Stimulated activated naive CD4-positive, alpha-beta T cell treated with Interleukin-2 at 50 U/mL for 16 hours (primary cell): ENCODE data around the gene EXD2.
"Not testable (repeated sequence)": the region's sequence is repeated elsewhere in the genome, so short reads cannot be mapped to it uniquely, and the experiment has no call there.

Experiments
- DNase-seq: peaks from one replicate; lab custom pipeline; 2025; lab: John Stamatoyannopoulos, UW

The EXD2 gene

GRCh38 chr14:69191340-69192111 is at the start of gene EXD2:
EXD2 (plus strand) TSS chr14:69191498; CDS start chr14:69209471, 17,973 bp downstream.
- peak; percentile 66 for DNase-seq

- no peak for DNase-seq
Observed at GRCh38 chr14:69141550-69141949, 49.7 kb upstream of the EXD2 start.

GRCh38 chr14:69142101-69142500 is 49.2 kb upstream of the EXD2 start:
- DNase-seq = no peak

GRCh38 chr14:69149461-69150244 is 41.6 kb upstream of the EXD2 start:
- DNase-seq = no peak

- peak; percentile 72 for DNase-seq
Observed at GRCh38 chr14:69151458-69152180, 39.7 kb upstream of the EXD2 start.

GRCh38 chr14:69152181-69152901 is 39.0 kb upstream of the EXD2 start:
- DNase-seq = peak; percentile 46

GRCh38 chr14:69152902-69153151 is 38.5 kb upstream of the EXD2 start, which contains the start of gene DCAF5:
DCAF5 (minus strand) TSS chr14:69153119; CDS start chr14:69152978, 141 bp downstream.
- peak; percentile 94 for DNase-seq

- DNase-seq = no peak
Observed at GRCh38 chr14:69153152-69153872, 38.0 kb upstream of the EXD2 start.

- DNase-seq = no peak
Observed at GRCh38 chr14:69153873-69154270, 37.4 kb upstream of the EXD2 start.

- DNase-seq = no peak
Observed at GRCh38 chr14:69154779-69155178, 36.5 kb upstream of the EXD2 start.

GRCh38 chr14:69156224-69156623 is 35.1 kb upstream of the EXD2 start:
- DNase-seq = no peak

GRCh38 chr14:69161590-69161989 is 29.7 kb upstream of the EXD2 start:
- no peak for DNase-seq

GRCh38 chr14:69165787-69166186 is 25.5 kb upstream of the EXD2 start:
- DNase-seq = not testable (repeated sequence)

- no peak for DNase-seq
Observed at GRCh38 chr14:69170839-69171238, 20.5 kb upstream of the EXD2 start.

GRCh38 chr14:69171569-69171968 is 19.7 kb upstream of the EXD2 start:
- no peak for DNase-seq

- DNase-seq = no peak
Observed at GRCh38 chr14:69175130-69175529, 16.2 kb upstream of the EXD2 start.

GRCh38 chr14:69181491-69181890 is 9.8 kb upstream of the EXD2 start:
- no peak for DNase-seq

GRCh38 chr14:69182580-69182979 is 8.7 kb upstream of the EXD2 start:
- DNase-seq = not testable (repeated sequence)

- no peak for DNase-seq
Observed at GRCh38 chr14:69183735-69184134, 7.6 kb upstream of the EXD2 start.

GRCh38 chr14:69190191-69190590 is 1.1 kb upstream of the EXD2 start:
- DNase-seq = no peak

GRCh38 chr14:69193721-69194120 is 2.4 kb downstream of the EXD2 start:
- no peak for DNase-seq
